Left ventricle myocardium inferior (tissue), 1 donor: ENCODE results near the gene PLEKHD1. TPM values are rescaled to one million over a fixed set of nuclear protein-coding genes. Genes with fewer than 3 reads are reported as not detected.

Experiments
- DNase-seq: peaks from one replicate; pipeline ENCODE4 v3.0.0-alpha.2; 2020
- H3K27ac ChIP-seq: fragments of 200-600 bp; replicated peaks from 2 replicates; pipeline ENCODE4 v1.8.0; 2021
- H3K27me3 ChIP-seq: fragments of 200-600 bp; 2 replicates; pipeline ENCODE4 v1.8.0; 2021; ENCODE audit warnings: low read depth
- H3K36me3 ChIP-seq: fragments of 200-600 bp; 2 replicates; pipeline ENCODE4 v1.8.0; 2021
- H3K4me1 ChIP-seq: fragments of 200-600 bp; 2 replicates; pipeline ENCODE4 v1.8.0; 2021
- H3K4me3 ChIP-seq: fragments of 200-600 bp; 2 replicates; pipeline ENCODE4 v1.8.0; 2021; ENCODE audit warnings: mild to moderate bottlenecking, moderate library complexity
- H3K9me3 ChIP-seq: fragments of 200-600 bp; replicated peaks from 2 replicates; pipeline ENCODE4 v1.8.0; 2021
- CTCF ChIP-seq: fragments of 200-600 bp; IDR thresholded peaks from 2 replicates; pipeline ENCODE4 v1.8.0; 2021; ENCODE audit warnings: antibody characterized with exemption, mild to moderate bottlenecking, borderline replicate concordance
- intact Hi-C: fragments of 100-400 bp; cut with micrococcal nuclease; formaldehyde crosslinking; loops from one replicate; pipeline ENCODE4 v1.11.0; 2022
- total RNA-seq: library from RNA; stranded (reverse); fragmentation: NEBNext Ultra II Directional; extraction: Animal tissue kit (Norgen Biotek cat#: 25700); gene quantifications from one replicate; pipeline ENCODE4 v1.2.1, GENCODE V29; 2021
- donor health status: DM: no; HTN: yes; CAD: no; lungs with severe emphysema.

PLEKHD1 gene
- total RNA-seq, 1 donor from 2014 or later: 0.14 TPM

DNA sequence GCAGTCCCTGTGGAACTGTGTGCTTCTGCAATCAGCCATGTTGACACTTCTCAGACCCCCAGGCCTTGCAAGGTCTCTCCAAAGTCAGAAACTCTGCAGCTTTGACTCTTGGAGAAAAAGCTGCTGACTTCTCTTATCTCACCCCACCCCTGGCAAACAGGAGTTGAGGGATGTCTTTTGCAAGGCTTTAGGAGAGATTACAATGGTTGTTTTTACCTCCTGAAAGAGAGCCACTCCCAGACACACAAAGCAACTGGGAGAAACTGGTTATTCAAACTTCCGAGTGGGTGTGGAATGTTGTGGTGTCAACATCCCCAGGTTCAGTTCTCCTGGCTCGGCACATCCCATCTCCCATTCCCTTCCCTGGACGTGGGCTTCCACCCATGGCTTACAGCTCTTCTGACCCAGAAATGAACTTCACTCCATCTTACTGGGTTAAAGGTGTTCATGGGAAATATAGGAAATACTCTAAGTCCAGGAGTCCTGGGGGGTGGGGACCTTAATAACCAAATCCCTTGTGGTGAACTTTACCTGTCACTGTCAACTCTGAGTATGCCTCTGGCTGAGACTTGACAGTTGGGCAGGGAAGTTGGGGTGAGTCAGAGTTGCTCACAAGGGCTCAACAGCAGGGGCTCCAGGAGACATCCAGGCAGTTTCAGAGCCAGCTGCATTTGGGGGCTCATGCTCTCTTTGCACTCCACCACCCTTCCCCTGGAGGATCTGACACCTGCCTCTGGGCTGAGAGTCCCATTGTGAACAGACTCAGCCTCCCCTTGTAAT is 48.2 kb downstream of the PLEKHD1 start:
- Histone ChIP-seq H3K27me3 (peaks cover 74% of the 10 kb centered on the region), H3K9me3 (no peaks in the 10 kb centered on the region), H3K27ac (no peak overlapping the region), H3K4me1 (no peaks in the 10 kb centered on the region), H3K36me3 (no peaks in the 10 kb centered on the region), H3K4me3 (no peak overlapping the region)
- no peak for TF ChIP-seq CTCF
- intact Hi-C loops: no loop called here
- no peak for DNase-seq

DNA sequence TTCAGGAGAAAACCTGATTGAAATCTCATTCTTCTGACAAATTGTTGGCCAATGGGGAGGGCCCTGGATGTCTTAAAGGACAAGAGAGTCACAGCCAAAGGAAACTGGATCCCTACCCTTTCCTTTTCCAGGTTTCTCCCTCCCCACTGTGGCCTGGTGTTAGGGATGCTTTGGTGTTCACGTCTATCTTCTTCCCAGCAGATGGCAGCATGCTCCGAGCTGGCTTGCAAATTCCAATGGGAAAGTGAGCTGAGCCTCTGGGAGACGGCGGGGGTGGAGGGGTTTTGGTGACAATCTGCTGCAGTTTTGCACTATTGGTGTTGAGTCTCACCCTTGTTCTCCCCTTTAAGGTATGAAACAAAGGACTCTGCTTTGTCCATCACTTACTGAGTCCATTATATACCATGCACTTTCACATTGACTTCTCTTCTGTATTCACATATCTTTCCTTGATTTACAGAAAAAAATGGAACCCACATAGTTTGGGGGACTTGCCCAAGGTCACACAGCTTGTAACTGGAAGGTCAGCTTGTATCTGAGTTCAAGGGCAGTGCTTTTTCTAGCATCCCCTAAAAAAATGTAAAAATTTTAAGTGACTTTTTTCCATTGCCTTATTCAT is 50.8 kb downstream of the PLEKHD1 start:
- H3K27me3 ChIP-seq: peaks cover 74% of the 10 kb centered on the region
- no peaks in the 10 kb centered on the region for H3K36me3 ChIP-seq
- DNase-seq: no peak
- intact Hi-C loops: no loop called here
- H3K27ac ChIP-seq: no peak overlapping the region
- H3K9me3 ChIP-seq: no peaks in the 10 kb centered on the region
- TF ChIP-seq CTCF: peak; percentile 69
- H3K4me1 ChIP-seq: no peaks in the 10 kb centered on the region
- H3K4me3 ChIP-seq: no peak overlapping the region

DNA sequence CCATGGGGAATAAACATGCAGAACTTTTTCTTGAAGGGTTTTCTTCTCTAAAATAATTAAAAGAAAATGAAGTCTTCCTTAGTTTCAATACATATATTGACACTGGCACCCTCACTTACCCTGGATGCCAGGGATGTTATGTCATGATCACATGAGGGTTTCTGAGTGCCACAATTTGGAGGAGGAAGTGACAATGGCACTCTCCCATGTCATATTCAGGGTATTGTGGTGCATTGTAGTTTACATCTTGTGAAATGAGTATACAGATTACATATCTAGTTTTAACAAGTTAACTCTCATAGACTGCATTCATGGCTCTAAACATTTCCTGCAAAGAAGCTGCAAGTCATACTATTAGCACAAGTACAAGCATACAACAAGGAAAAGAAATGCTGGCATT is 52.4 kb downstream of the PLEKHD1 start:
- Histone ChIP-seq H3K27me3 (peaks cover 75% of the 10 kb centered on the region), H3K27ac (no peak overlapping the region), H3K9me3 (no peaks in the 10 kb centered on the region), H3K4me1 (no peaks in the 10 kb centered on the region), H3K4me3 (no peak overlapping the region), H3K36me3 (no peaks in the 10 kb centered on the region)
- no peak for DNase-seq
- TF ChIP-seq CTCF: no peak
- intact Hi-C loops: no loop called here

- Histone ChIP-seq H3K27me3 (peaks cover 73% of the 10 kb centered on the region), H3K4me3 (no peak overlapping the region), H3K27ac (no peak overlapping the region), H3K36me3 (no peaks in the 10 kb centered on the region), H3K9me3 (no peaks in the 10 kb centered on the region), H3K4me1 (no peaks in the 10 kb centered on the region)
- TF ChIP-seq CTCF: no peak
- intact Hi-C loops: no loop called here
- DNase-seq: no peak
These were observed 53.4 kb downstream of the PLEKHD1 start for GRCh38 chr14:69537900-69538299.

GRCh38 chr14:69538766-69539165 is 54.2 kb downstream of the PLEKHD1 start:
- Histone ChIP-seq H3K27me3 (peaks cover 72% of the 10 kb centered on the region), H3K9me3 (no peaks in the 10 kb centered on the region), H3K4me1 (no peaks in the 10 kb centered on the region), H3K36me3 (no peaks in the 10 kb centered on the region), H3K4me3 (no peak overlapping the region), H3K27ac (no peak overlapping the region)
- no peak for DNase-seq
- TF ChIP-seq CTCF: no peak
- intact Hi-C loops: no loop called here
